Effector memory CD8-positive, alpha-beta T cell (primary cell): ENCODE measurements around the gene POGLUT3.

Source experiments
- ATAC-seq: fragments of 150-1000 bp; cut with Tn5 transposase; replicated peaks from 2 replicates; pipeline ENCODE4 v1.10.0; 2021; ENCODE audit warnings: mild to moderate bottlenecking, moderate library complexity
- DNase-seq, 3 experiments: peaks; one replicate each; pipeline ENCODE4 v3.0.0; 2021
- H3K27ac Mint-ChIP-seq, 2 donors: one replicate each; pipeline ENCODE4 v1.8.0; 2022; ENCODE audit warnings: mild to moderate bottlenecking in 2 of 2, mixed read lengths in 2 of 2, moderate library complexity in 2 of 2
- H3K27me3 Mint-ChIP-seq, 2 donors: one replicate each; pipeline ENCODE4 v1.8.0; 2022; ENCODE audit warnings: mixed read lengths in 2 of 2
- H3K36me3 Mint-ChIP-seq: one replicate; pipeline ENCODE4 v1.8.0; 2022; ENCODE audit warnings: mild to moderate bottlenecking, moderate library complexity, mixed read lengths; ENCODE audit not compliant: insufficient read depth
- H3K4me1 Mint-ChIP-seq, 2 donors: one replicate each; pipeline ENCODE4 v1.8.0; 2022; ENCODE audit warnings: low read depth in 2 of 2, mixed read lengths in 2 of 2
- H3K4me3 Mint-ChIP-seq, 2 donors: one replicate each; pipeline ENCODE4 v1.8.0; 2022; ENCODE audit warnings: mild to moderate bottlenecking in 2 of 2, mixed read lengths in 2 of 2, moderate library complexity in 2 of 2
- H3K9me3 Mint-ChIP-seq, 2 donors: one replicate each; pipeline ENCODE4 v1.8.0; 2022; ENCODE audit warnings: mixed read lengths in 2 of 2

POGLUT3 gene

GRCh38 chr11:108494182-108494581 is 4.0 kb downstream of the POGLUT3 start:
- Mint-ChIP-seq H3K4me3 (no peak overlapping the region), H3K27ac (peak overlapping the region in 1 of 2 donors; percentile 99), H3K36me3 (peaks cover 15% of the 10 kb centered on the region), H3K27me3 (no peaks in the 10 kb centered on the region), H3K4me1 (peaks cover 13 to 14% of the 10 kb centered on the region in 2 donors), H3K9me3 (no peaks in the 10 kb centered on the region)
- DNase-seq (no peak), ATAC-seq (no peak)

DNA sequence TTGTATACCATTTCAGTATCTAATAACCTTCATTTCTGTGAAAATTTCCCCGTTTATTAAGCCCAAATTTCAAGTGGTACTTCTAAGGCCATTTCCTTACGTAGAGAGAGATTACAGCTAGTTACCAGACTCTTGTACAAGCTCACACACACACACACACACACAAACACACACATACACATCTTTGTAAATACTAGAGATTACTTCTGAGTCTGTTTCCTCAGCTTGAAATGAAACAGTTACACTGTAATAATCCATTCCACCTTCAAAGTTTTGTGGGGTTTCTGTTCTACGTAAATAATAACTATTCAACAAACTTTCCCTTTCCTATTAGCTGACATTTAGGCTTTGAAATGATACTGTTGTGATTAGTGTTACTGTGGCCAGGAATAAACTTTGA is 6.2 kb downstream of the POGLUT3 start:
- H3K36me3 Mint-ChIP-seq, result peaks cover 11% of the 10 kb centered on the region
- DNase-seq (no peak), ATAC-seq (no peak)
- H3K27me3 Mint-ChIP-seq, result no peaks in the 10 kb centered on the region
- no peak overlapping the region for H3K4me3 Mint-ChIP-seq
- H3K27ac Mint-ChIP-seq, result peak overlapping the region in 1 of 2 donors; percentile 41
- H3K4me1 Mint-ChIP-seq, result peaks cover 7 to 10% of the 10 kb centered on the region in 2 donors
- no peaks in the 10 kb centered on the region for H3K9me3 Mint-ChIP-seq

DNA sequence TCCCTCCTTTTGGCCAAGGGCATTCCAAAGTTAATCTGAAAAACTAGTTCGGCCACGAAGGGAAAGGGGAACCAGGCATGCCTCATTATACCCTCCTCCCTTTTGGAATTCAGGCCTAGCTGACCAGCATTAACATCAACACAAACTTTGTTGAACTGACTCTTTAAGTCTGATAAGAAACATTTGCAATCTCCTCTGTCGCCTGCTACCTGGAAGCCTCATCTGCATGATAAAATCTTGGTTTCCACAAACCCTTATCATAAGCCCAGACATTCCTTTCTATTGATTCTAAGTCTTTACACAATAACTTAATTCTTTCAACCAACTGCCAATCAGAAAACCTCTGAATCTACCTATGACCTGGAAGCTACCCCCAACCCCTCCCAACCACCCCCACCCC is 11.4 kb downstream of the POGLUT3 start:
- ATAC-seq (no peak), DNase-seq (no peak)
- peaks cover 37% of the 10 kb centered on the region for H3K36me3 Mint-ChIP-seq
- peak overlapping the region; percentile 11 to 38 for H3K27ac Mint-ChIP-seq
- H3K27me3 Mint-ChIP-seq, result no peaks in the 10 kb centered on the region
- no peaks in the 10 kb centered on the region for H3K4me1 Mint-ChIP-seq
- H3K9me3 Mint-ChIP-seq, result no peaks in the 10 kb centered on the region
- no peak overlapping the region for H3K4me3 Mint-ChIP-seq

GRCh38 chr11:108486331-108486730 is 11.9 kb downstream of the POGLUT3 start:
- ATAC-seq (no peak), DNase-seq (no peak)
- no peaks in the 10 kb centered on the region for H3K27me3 Mint-ChIP-seq
- H3K36me3 Mint-ChIP-seq, result peaks cover 41% of the 10 kb centered on the region
- H3K9me3 Mint-ChIP-seq, result no peaks in the 10 kb centered on the region
- H3K4me3 Mint-ChIP-seq, result no peak overlapping the region
- no peaks in the 10 kb centered on the region for H3K4me1 Mint-ChIP-seq
- H3K27ac Mint-ChIP-seq, result peak overlapping the region; percentile 11 to 38

DNA sequence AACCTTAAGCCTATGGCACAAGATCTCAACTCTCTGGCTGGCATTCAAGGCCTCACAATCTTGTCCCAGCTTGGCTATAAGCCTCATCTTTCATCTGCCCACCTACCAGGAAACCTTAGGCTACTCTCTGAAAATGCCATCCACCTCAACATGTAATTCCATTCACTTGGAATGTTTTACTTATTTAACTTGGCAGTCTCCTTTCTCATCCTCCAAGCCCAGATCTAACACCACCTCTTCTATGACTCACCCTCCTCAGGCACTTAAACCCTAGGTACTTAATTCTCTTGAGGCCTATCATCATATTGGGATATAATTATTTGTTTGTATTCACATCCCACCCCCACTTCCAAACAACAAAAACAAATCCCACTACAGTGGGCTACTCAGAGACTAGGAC is 15.0 kb downstream of the POGLUT3 start:
- DNase-seq (no peak), ATAC-seq (no peak)
- H3K36me3 Mint-ChIP-seq, result peaks cover 34% of the 10 kb centered on the region
- H3K4me1 Mint-ChIP-seq, result no peaks in the 10 kb centered on the region
- peak overlapping the region in 1 of 2 donors; percentile 9 for H3K27ac Mint-ChIP-seq
- H3K4me3 Mint-ChIP-seq, result no peak overlapping the region
- no peaks in the 10 kb centered on the region for H3K9me3 Mint-ChIP-seq
- H3K27me3 Mint-ChIP-seq, result no peaks in the 10 kb centered on the region

DNA sequence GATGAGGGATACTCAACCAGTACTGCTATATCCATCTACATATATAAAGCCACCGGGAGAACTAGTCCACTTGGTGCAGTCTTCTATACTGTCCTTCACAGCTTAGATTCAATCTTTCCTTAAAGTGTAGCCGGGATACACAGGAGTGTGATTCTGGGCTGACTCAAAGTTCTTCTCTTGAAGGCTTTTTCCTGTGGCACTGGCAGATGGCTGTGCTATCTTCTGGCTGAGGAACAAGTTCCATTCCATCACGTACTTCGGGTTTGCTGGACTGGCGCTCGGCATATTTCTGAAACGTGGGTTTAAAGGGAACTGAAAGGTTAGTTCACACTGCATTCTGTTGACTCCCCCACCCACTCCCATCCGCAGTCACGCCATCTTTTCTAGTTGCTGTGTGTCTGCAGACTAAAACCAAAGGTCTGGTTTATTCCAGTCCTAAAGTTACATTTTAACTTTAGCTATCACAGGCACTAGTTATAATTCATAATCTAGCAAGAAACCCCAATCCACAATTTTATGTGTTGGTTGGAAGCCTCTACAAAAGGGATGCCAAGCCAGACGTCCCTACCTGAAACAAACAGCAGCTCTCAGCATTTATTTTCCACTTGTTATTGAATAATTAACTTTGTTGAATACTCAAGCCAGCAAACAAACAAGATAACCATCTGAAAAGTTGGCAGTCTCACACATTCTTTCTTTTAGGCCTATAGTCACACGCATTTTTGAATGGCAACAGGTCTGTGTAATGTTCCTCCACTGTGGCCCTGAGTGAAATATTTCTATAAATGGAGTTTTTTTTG is 23.3 kb downstream of the POGLUT3 start:
- Mint-ChIP-seq H3K36me3 (peaks cover 16% of the 10 kb centered on the region), H3K27me3 (no peaks in the 10 kb centered on the region), H3K4me1 (no peaks in the 10 kb centered on the region), H3K9me3 (no peaks in the 10 kb centered on the region), H3K4me3 (no peak overlapping the region), H3K27ac (no peak overlapping the region)
- DNase-seq (no peak), ATAC-seq (no peak)

- ATAC-seq (no peak), DNase-seq (no peak)
- peaks cover 15% of the 10 kb centered on the region for H3K36me3 Mint-ChIP-seq
- no peaks in the 10 kb centered on the region for H3K27me3 Mint-ChIP-seq
- H3K27ac Mint-ChIP-seq, result no peak overlapping the region
- H3K4me3 Mint-ChIP-seq, result no peak overlapping the region
- no peaks in the 10 kb centered on the region for H3K9me3 Mint-ChIP-seq
- peaks cover 0 to 5% of the 10 kb centered on the region in 2 donors for H3K4me1 Mint-ChIP-seq
Measured at GRCh38 chr11:108472681-108473080, 25.5 kb downstream of the POGLUT3 start.

DNA sequence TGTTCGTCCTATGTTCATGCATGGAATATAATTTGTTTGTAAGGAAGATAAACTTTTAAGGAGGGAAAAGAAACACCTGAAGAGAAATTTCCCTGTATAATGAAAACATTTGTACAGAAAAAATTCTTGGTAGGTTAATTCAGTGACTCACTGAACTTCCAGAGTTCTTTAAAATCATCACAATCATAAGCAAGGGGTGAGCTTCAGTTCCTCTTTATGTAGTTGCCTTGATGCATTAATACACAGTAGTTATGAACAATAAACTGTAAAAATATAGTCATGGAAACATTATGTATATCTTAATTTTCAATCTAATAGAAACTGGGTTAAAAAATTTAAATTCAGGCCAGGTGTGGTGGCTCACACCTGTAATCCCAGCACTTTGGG is 29.7 kb downstream of the POGLUT3 start:
- Mint-ChIP-seq H3K27ac (peak overlapping the region; percentile 99 to 100), H3K4me3 (peak overlapping the region; percentile 94 to 95), H3K36me3 (peaks cover 18% of the 10 kb centered on the region), H3K9me3 (no peaks in the 10 kb centered on the region), H3K4me1 (peaks cover 8 to 22% of the 10 kb centered on the region in 2 donors), H3K27me3 (no peaks in the 10 kb centered on the region)
- no peak for DNase-seq
- no peak for ATAC-seq

- Mint-ChIP-seq H3K27ac (peak within 1 kb of the TSS; percentile 99 to 100), H3K4me3 (peak within 1 kb of the TSS; percentile 94 to 95), H3K4me1 (peaks cover 8 to 22% of the 10 kb centered on the region in 2 donors)
Measured at GRCh38 chr11:108467091-108467823, 30.9 kb downstream of the POGLUT3 start, which contains the start of gene C11orf65. C11orf65 (minus strand) TSS chr11:108467529; CDS start chr11:108461559, 5,970 bp downstream.

DNA sequence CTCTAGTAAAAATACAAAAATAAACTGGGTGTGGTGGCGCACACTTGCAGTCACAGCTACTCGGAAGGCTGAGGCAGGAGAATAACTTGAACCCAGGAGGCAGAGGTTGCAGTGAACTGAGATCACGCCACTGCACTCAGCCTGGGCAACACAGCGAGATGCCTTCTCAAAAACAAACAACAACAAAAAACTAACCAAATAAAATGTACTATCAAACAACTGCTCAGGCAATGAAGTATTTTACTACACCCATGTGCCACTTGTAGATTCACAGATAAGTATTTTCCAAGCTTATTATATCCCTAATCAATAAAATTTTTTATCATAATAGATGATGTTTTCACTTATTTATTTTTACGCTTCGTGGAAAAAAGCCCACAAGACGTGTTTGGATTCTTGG is 31.8 kb downstream of the POGLUT3 start:
- no peak for ATAC-seq
- Mint-ChIP-seq H3K4me1 (peaks cover 8 to 22% of the 10 kb centered on the region in 2 donors), H3K36me3 (peaks cover 18% of the 10 kb centered on the region), H3K27me3 (no peaks in the 10 kb centered on the region), H3K4me3 (peak overlapping the region; percentile 94 to 95), H3K27ac (peak overlapping the region; percentile 99 to 100), H3K9me3 (no peaks in the 10 kb centered on the region)
- no peak for DNase-seq

More at GRCh38 chr11:108467091-108467823, 30.9 kb downstream of the POGLUT3 start, which contains the start of gene C11orf65:
- H3K27me3 Mint-ChIP-seq, result no peaks in the 10 kb centered on the region
- peaks cover 18% of the 10 kb centered on the region for H3K36me3 Mint-ChIP-seq
- H3K9me3 Mint-ChIP-seq, result no peaks in the 10 kb centered on the region
- ATAC-seq, result peak; percentile 94
- peak; percentile 96 to 98 (median 97) for DNase-seq

DNA sequence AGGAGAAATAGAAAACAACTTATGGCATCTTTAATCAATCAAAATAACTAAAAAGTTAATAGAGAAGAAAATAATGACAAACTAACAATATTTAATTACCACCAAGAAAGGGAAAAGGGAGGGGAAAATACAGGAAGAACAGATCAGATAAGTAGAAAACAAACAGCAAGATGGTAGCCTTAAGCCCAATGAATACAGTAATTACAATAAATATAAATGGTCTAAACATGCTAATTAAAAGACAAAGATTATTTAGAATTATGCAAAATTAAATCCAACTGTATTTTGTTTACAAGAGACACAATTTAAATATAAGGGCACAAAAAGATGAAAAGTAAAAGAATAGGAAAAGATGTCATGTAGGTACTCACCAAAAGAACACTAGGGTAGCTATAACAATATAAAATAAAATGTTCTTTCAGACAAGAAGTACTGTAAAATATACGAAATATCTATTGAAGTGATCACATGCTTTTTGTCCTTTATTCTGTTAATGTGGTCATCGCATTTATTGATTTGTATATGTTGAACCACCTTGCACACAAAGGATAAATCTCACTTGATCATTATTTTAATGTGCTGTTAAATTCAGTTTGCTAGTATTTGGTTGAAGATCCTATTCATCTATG is 44.9 kb downstream of the POGLUT3 start:
- Mint-ChIP-seq H3K4me3 (no peak overlapping the region), H3K9me3 (peaks cover 0 to 3% of the 10 kb centered on the region in 2 donors), H3K27ac (no peak overlapping the region), H3K27me3 (peaks cover 0 to 11% of the 10 kb centered on the region in 2 donors), H3K4me1 (no peaks in the 10 kb centered on the region), H3K36me3 (no peaks in the 10 kb centered on the region)
- DNase-seq (no peak), ATAC-seq (no peak)
